AG04449 (cell line): ENCODE results near the gene GLYAT.

ENCODE experiments used
- CTCF ChIA-PET: fragments of 350-600 bp; formaldehyde crosslinking; extraction: SDS; loops from one replicate; lab custom pipeline; 2021; ENCODE audit warnings: antibody characterized with exemption; lab: Yijun Ruan, JAX
- POLR2A ChIA-PET: fragments of 400-600, 350-600 bp; formaldehyde crosslinking; extraction: SDS; loops from one replicate; lab custom pipeline; 2020; ENCODE audit warnings: antibody characterized with exemption, inconsistent platforms; lab: Yijun Ruan, JAX
- DNase-seq: peaks from one replicate; pipeline ENCODE4 v3.0.0-alpha.2; 2010; ENCODE audit warnings: low read depth, low spot score
- H3K4me3 ChIP-seq: 2 replicates; pipeline ENCODE4 v1.5.1; 2011; ENCODE audit warnings: low read depth, mild to moderate bottlenecking, control low read depth, low read length
- TF ChIP-seq, protein P1 (sequence below): IDR thresholded peaks from one replicate; pipeline ENCODE4 v1.5.1; 2011; ENCODE audit warnings: mild to moderate bottlenecking, moderate library complexity, low read length, control low read depth, inconsistent platforms; ENCODE audit not compliant: insufficient read depth; ENCODE audit errors: missing control alignments

Gene GLYAT

DNA sequence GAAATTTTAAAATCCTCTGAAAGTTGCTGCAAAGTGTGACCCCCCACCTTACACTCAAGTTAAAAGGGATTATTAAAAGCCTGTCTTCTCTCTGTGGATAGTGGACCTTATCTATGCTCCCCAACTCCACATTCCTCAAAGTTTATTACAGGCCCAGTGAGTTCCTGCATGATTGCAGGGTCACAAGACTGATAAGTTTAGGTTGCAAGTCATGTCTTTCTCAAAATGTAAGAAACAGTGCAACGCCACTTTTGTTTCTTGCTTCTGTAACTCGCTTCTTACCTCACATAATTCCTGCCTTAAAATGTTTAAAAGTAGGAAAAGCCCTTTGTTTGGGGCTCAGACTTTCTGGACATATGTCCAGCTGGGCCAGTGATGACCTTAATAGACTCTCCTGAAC is 38.4 kb upstream of the GLYAT start:
- ChIA-PET CTCF (no interaction called here), POLR2A (no interaction called here)
- TF ChIP-seq, protein P1, sequence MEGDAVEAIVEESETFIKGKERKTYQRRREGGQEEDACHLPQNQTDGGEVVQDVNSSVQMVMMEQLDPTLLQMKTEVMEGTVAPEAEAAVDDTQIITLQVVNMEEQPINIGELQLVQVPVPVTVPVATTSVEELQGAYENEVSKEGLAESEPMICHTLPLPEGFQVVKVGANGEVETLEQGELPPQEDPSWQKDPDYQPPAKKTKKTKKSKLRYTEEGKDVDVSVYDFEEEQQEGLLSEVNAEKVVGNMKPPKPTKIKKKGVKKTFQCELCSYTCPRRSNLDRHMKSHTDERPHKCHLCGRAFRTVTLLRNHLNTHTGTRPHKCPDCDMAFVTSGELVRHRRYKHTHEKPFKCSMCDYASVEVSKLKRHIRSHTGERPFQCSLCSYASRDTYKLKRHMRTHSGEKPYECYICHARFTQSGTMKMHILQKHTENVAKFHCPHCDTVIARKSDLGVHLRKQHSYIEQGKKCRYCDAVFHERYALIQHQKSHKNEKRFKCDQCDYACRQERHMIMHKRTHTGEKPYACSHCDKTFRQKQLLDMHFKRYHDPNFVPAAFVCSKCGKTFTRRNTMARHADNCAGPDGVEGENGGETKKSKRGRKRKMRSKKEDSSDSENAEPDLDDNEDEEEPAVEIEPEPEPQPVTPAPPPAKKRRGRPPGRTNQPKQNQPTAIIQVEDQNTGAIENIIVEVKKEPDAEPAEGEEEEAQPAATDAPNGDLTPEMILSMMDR: no peak
- no peak overlapping the region for H3K4me3 ChIP-seq
- no peak for DNase-seq

DNA sequence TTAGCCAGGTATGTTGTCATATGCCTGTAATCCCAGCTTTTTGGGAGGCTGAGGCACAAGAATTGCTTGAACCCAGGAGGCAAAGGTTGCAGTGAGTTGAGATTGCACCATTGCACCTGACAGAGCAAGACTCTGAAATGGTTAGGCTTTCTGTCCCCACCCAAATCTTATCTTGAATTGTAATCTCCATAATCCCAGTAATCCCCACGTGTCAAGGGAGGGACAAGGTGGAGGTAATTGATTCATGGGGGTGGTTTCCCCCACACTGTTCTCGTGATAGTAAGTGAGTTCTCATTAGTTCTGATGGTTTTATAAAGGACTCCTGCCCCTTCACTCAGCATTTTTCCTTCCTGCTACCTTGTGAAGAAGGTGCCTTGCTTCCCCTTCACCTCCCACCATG is 37.6 kb upstream of the GLYAT start:
- ChIA-PET POLR2A (no interaction called here), CTCF (no interaction called here)
- no peak for DNase-seq
- no peak overlapping the region for H3K4me3 ChIP-seq
- TF ChIP-seq, protein P1: no peak

DNA sequence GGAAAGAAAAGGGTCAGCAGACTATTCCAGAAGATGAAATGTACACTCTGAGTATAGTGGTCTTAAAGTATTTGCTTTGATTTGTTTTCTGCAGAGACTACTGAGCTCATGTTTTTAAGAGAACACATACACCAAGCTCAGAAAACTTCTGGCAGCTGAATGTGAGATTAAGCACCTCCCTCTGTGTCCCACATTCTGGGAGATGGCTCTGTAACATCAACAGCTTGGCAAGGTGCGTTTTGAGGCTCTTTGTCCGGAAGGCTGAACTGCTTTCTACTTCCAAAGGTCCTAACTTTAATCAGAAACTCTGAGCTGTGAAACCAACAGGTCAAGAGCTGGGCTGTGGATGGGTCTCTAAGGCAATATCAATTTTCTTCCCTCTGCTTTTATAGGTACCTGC is 36.4 kb upstream of the GLYAT start:
- TF ChIP-seq, protein P1: no peak
- POLR2A ChIA-PET: no interaction called here
- no peak for DNase-seq
- CTCF ChIA-PET: no interaction called here
- H3K4me3 ChIP-seq: no peak overlapping the region

DNA sequence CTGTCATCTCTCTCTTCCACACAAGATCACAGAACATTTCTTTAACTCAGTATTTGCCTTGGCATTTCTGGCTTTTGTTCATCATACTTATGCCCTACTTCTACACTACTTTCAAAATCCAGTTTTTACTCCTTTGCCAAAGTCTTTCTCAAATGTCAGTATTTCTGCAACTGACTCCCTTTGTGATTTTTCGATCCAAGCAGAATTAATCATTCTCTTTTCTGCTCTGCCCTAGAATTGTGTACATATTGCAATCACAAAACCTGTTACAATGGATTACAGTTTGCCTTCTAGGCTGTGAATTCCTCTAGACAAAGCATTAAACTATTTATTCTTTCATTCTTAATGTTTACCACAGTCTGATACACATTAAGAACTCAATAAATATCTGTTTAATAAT is 33.3 kb upstream of the GLYAT start:
- ChIA-PET CTCF (no interaction called here), POLR2A (no interaction called here)
- DNase-seq: no peak
- TF ChIP-seq, protein P1: no peak
- H3K4me3 ChIP-seq: no peak overlapping the region

DNA sequence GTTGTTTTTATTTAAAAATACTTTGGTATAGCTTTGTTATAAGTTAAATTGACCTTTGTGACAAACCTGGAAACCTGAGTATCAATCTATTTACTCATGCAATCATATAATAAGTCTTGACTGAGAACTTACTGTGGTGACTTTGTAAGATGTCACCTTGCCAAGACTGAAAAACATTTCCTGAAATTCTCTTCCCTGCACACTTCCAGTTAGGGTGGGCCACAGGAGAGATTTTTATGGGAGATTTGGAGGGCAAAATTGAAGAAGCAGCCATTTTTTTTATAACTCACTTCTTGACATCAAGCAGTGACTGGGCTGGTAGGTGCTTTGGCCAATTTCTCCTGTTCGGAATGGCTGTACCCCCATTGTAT is 31.4 kb upstream of the GLYAT start:
- ChIA-PET POLR2A (no interaction called here), CTCF (interaction anchor here (1.2 kb wide), 1 partner anchor 25 kb away, joined by 3 read pairs; no protein-coding TSS in a partner anchor)
- TF ChIP-seq, protein P1: no peak
- no peak for DNase-seq
- no peak overlapping the region for H3K4me3 ChIP-seq

DNA sequence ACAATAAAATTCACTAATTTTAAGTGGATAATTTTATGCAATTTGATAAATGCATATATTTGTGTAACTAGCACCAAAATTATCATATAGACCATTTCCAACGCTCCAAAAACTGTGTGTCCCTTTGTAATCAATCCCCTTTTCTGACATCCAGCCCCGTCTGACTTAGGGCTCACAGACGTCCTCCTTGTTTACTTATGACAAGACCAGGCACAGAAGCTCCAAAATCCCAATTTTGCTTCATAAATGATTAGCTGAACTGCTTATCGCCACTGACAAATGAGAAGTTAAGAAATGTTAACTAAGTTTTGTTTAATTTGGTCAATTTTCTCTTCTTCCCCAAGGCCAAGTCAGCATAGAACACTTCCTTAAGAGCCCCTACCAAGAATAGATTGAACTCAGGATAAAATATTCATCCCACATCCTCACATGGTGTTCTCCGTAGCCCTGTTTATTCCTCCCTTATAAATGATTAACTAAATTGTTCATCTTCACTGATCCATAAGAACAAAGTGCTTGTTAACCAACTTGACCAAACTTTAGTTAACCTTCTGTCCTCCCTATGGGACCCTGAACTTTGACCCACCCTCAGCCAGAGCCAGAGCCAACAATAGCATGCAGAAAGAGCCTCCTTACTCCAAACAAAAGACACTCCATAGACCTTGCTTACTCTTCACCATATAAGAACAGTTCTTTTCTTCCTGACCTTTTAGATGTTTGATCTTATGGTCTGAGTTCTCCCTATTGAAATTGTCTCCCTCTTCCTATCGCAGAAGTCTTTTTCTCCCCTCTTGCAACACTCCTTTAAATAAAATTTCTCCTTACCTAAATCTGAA is 30.8 kb upstream of the GLYAT start:
- POLR2A ChIA-PET: no interaction called here
- CTCF ChIA-PET: interaction anchor here (1.2 kb wide), 1 partner anchor 25 kb away, joined by 3 read pairs; no protein-coding TSS in a partner anchor
- H3K4me3 ChIP-seq: no peak overlapping the region
- DNase-seq: no peak
- TF ChIP-seq, protein P1: no peak
